HEK293 (cell line): Measurements from ENCODE around the gene TPRA1.

Experiments
- SETDB1 ChIP-seq: IDR thresholded peaks from one replicate; pipeline ENCODE4 v1.6.1; 2017; ENCODE audit warnings: mild to moderate bottlenecking, low read length, moderate library complexity, mixed read lengths; ENCODE audit not compliant: insufficient read length
- SP7 ChIP-seq: fragments of 450-650 bp; formaldehyde crosslinking; IDR thresholded peaks from 2 replicates; pipeline ENCODE4 v1.5.1; 2016; ENCODE audit warnings: missing biosample characterization, missing genetic modification characterization
- ZNF23 ChIP-seq: fragments of 450-650 bp; formaldehyde crosslinking; IDR thresholded peaks from 2 replicates; pipeline ENCODE4 v1.5.1; 2016; ENCODE audit warnings: missing biosample characterization, missing genetic modification characterization, borderline replicate concordance
- ZNF24 ChIP-seq: fragments of 450-650 bp; formaldehyde crosslinking; IDR thresholded peaks from 2 replicates; pipeline ENCODE4 v1.5.1; 2016; ENCODE audit warnings: missing biosample characterization, missing genetic modification characterization
- ZNF747 ChIP-seq: fragments of 450-650 bp; formaldehyde crosslinking; IDR thresholded peaks from 2 replicates; pipeline ENCODE4 v1.5.1; 2016; ENCODE audit warnings: missing biosample characterization, missing genetic modification characterization
- TF ChIP-seq, protein P1 (sequence below): fragments of 450-650 bp; formaldehyde crosslinking; conservative IDR thresholded peaks from 2 replicates; pipeline ENCODE4 v1.5.1; 2016; ENCODE audit warnings: low read depth, missing biosample characterization, missing genetic modification characterization
- TF ChIP-seq, protein P2 (sequence below): fragments of 450-650 bp; formaldehyde crosslinking; IDR thresholded peaks from 2 replicates; pipeline ENCODE4 v1.5.1; 2016; ENCODE audit warnings: missing biosample characterization, missing genetic modification characterization
- TF ChIP-seq, protein P3 (sequence below): fragments of 450-650 bp; formaldehyde crosslinking; IDR thresholded peaks from 2 replicates; pipeline ENCODE4 v1.5.1; 2017; ENCODE audit warnings: missing biosample characterization, missing genetic modification characterization

DNA sequence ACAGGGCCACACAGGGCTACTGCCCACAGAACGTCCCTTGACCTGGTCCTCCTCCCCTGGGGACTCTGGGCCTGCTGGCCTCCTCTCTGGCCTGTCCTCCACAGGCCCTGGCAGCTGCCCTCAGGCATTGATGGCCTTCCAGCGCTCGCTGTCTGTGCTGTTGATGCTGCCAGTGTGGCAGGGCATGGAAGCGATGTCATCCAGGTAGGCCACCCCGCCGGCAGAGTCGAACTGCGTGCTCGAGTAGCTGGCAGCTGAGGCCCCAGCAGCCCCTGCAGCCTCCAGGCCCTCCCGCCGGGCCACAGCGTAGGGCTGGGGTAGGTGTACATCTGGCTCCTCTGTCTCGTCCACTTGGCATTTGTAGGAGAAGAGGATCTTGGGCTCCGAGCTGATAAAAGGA is 17.1 kb downstream of the TPRA1 start:
- TF ChIP-seq, protein P1, sequence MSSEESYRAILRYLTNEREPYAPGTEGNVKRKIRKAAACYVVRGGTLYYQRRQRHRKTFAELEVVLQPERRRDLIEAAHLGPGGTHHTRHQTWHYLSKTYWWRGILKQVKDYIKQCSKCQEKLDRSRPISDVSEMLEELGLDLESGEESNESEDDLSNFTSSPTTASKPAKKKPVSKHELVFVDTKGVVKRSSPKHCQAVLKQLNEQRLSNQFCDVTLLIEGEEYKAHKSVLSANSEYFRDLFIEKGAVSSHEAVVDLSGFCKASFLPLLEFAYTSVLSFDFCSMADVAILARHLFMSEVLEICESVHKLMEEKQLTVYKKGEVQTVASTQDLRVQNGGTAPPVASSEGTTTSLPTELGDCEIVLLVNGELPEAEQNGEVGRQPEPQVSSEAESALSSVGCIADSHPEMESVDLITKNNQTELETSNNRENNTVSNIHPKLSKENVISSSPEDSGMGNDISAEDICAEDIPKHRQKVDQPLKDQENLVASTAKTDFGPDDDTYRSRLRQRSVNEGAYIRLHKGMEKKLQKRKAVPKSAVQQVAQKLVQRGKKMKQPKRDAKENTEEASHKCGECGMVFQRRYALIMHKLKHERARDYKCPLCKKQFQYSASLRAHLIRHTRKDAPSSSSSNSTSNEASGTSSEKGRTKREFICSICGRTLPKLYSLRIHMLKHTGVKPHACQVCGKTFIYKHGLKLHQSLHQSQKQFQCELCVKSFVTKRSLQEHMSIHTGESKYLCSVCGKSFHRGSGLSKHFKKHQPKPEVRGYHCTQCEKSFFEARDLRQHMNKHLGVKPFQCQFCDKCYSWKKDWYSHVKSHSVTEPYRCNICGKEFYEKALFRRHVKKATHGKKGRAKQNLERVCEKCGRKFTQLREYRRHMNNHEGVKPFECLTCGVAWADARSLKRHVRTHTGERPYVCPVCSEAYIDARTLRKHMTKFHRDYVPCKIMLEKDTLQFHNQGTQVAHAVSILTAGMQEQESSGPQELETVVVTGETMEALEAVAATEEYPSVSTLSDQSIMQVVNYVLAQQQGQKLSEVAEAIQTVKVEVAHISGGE (tag by site-specific recombination): no peak
- TF ChIP-seq, protein P2, sequence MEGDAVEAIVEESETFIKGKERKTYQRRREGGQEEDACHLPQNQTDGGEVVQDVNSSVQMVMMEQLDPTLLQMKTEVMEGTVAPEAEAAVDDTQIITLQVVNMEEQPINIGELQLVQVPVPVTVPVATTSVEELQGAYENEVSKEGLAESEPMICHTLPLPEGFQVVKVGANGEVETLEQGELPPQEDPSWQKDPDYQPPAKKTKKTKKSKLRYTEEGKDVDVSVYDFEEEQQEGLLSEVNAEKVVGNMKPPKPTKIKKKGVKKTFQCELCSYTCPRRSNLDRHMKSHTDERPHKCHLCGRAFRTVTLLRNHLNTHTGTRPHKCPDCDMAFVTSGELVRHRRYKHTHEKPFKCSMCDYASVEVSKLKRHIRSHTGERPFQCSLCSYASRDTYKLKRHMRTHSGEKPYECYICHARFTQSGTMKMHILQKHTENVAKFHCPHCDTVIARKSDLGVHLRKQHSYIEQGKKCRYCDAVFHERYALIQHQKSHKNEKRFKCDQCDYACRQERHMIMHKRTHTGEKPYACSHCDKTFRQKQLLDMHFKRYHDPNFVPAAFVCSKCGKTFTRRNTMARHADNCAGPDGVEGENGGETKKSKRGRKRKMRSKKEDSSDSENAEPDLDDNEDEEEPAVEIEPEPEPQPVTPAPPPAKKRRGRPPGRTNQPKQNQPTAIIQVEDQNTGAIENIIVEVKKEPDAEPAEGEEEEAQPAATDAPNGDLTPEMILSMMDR (tag by site-specific recombination): no peak
- TF ChIP-seq SETDB1 (no peak), ZNF24 (no peak), ZNF747 (no peak), SP7 (tag by site-specific recombination) (no peak), ZNF23 (tag by site-specific recombination) (no peak)
- TF ChIP-seq, protein P3, sequence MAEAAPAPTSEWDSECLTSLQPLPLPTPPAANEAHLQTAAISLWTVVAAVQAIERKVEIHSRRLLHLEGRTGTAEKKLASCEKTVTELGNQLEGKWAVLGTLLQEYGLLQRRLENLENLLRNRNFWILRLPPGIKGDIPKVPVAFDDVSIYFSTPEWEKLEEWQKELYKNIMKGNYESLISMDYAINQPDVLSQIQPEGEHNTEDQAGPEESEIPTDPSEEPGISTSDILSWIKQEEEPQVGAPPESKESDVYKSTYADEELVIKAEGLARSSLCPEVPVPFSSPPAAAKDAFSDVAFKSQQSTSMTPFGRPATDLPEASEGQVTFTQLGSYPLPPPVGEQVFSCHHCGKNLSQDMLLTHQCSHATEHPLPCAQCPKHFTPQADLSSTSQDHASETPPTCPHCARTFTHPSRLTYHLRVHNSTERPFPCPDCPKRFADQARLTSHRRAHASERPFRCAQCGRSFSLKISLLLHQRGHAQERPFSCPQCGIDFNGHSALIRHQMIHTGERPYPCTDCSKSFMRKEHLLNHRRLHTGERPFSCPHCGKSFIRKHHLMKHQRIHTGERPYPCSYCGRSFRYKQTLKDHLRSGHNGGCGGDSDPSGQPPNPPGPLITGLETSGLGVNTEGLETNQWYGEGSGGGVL (tag by site-specific recombination): no peak
